Loucy (cell line): ENCODE data around the gene SNX14.
"Not testable (repeated sequence)": the region's sequence is repeated elsewhere in the genome, so short reads cannot be mapped to it uniquely, and the experiment has no call there.

Experiments
- H2AFZ ChIP-seq: fragments of 200-600 bp; sonication (generic); 2 replicates; pipeline ENCODE4 v1.6.0; 2016; ENCODE audit warnings: antibody characterized with exemption, mild to moderate bottlenecking, low read length, moderate library complexity
- H3F3A ChIP-seq: fragments of 200-600 bp; 2 replicates; pipeline ENCODE4 v1.6.0; 2016; ENCODE audit warnings: antibody characterized with exemption, low read depth, mild to moderate bottlenecking
- H3K27me3 ChIP-seq: fragments of 200-600 bp; sonication (generic); 2 replicates; pipeline ENCODE4 v1.6.1; 2014; ENCODE audit warnings: low read length, mild to moderate bottlenecking; ENCODE audit not compliant: insufficient read depth, poor library complexity, severe bottlenecking
- H3K36me3 ChIP-seq: fragments of 200-600 bp; sonication (generic); 2 replicates; pipeline ENCODE4 v1.6.1; 2016; ENCODE audit warnings: low read length; ENCODE audit not compliant: insufficient read depth
- H3K4me1 ChIP-seq: fragments of 200-600 bp; sonication (generic); 2 replicates; pipeline ENCODE4 v1.5.1; 2014; ENCODE audit warnings: low read length, mild to moderate bottlenecking; ENCODE audit not compliant: insufficient read depth, poor library complexity, severe bottlenecking
- H3K4me2 ChIP-seq: fragments of 200-600 bp; sonication (generic); 2 replicates; pipeline ENCODE4 v1.6.0; 2014; ENCODE audit warnings: antibody characterized with exemption, low read length, low read depth, mild to moderate bottlenecking; ENCODE audit not compliant: poor library complexity, severe bottlenecking
- H3K4me3 ChIP-seq: fragments of 200-600 bp; sonication (generic); 2 replicates; pipeline ENCODE4 v1.5.1; 2014; ENCODE audit warnings: low read length, mild to moderate bottlenecking, mixed read lengths; ENCODE audit not compliant: poor library complexity, severe bottlenecking
- H3K79me2 ChIP-seq: fragments of 200-600 bp; sonication (generic); 2 replicates; pipeline ENCODE4 v1.6.1; 2014; ENCODE audit warnings: low read length; ENCODE audit not compliant: insufficient read depth
- H3K9ac ChIP-seq: fragments of 200-600 bp; sonication (generic); 2 replicates; pipeline ENCODE4 v1.6.0; 2014; ENCODE audit warnings: mild to moderate bottlenecking, low read depth, low read length, moderate library complexity; ENCODE audit not compliant: poor library complexity, severe bottlenecking
- H3K9me2 ChIP-seq: fragments of 200-600 bp; sonication (generic); replicated peaks from 2 replicates; pipeline ENCODE4 v1.6.1; 2016; ENCODE audit warnings: low read depth, low read length, mixed read lengths
- H3K9me3 ChIP-seq: fragments of 200-600 bp; sonication (generic); 2 replicates; pipeline ENCODE4 v1.6.1; 2014; ENCODE audit warnings: mild to moderate bottlenecking, antibody characterized with exemption, low read length, low read depth; ENCODE audit not compliant: insufficient read depth
- H4K20me1 ChIP-seq: fragments of 200-600 bp; sonication (generic); 2 replicates; pipeline ENCODE4 v1.6.0; 2014; ENCODE audit warnings: antibody characterized with exemption, low read length, mild to moderate bottlenecking; ENCODE audit not compliant: insufficient read depth, poor library complexity, severe bottlenecking
- CTCF ChIP-seq: fragments of 200-600 bp; sonication (generic); conservative IDR thresholded peaks from 2 replicates; pipeline ENCODE4 v1.5.1; 2014; ENCODE audit warnings: mild to moderate bottlenecking, antibody characterized with exemption, low read length
- EZH2phosphoT487 ChIP-seq: fragments of 200-600 bp; IDR thresholded peaks from 2 replicates; pipeline ENCODE4 v1.6.1; 2018; ENCODE audit warnings: antibody characterized with exemption, mild to moderate bottlenecking, moderate library complexity, borderline replicate concordance

Gene SNX14

GRCh38 chr6:85632164-85632942 is 38.7 kb upstream of the SNX14 start:
- Histone ChIP-seq H3K9me3 (no peaks in the 10 kb centered on the region), H4K20me1 (peaks cover 93% of the 10 kb centered on the region), H3K27me3 (no peaks in the 10 kb centered on the region), H3K9ac (no peak overlapping the region), H3K36me3 (peaks cover 92% of the 10 kb centered on the region), H3K79me2 (peaks cover 97% of the 10 kb centered on the region), H3K4me1 (peaks cover 43% of the 10 kb centered on the region), H3K9me2 (no peaks in the 10 kb centered on the region), H2AFZ (no peak overlapping the region), H3F3A (no peaks in the 10 kb centered on the region), H3K4me3 (no peak overlapping the region), H3K4me2 (peak overlapping the region; percentile 35)
- TF ChIP-seq EZH2phosphoT487 (no peak), CTCF (no peak)

GRCh38 chr6:85631117-85631516 is 37.5 kb upstream of the SNX14 start:
- not testable (repeated sequence) for H3K27me3 ChIP-seq, H3K9me3 ChIP-seq, H3K4me3 ChIP-seq, H3K9ac ChIP-seq, H3K9me2 ChIP-seq, H3F3A ChIP-seq, H2AFZ ChIP-seq
- Histone ChIP-seq H3K36me3 (peaks cover 92% of the 10 kb centered on the region), H3K4me1 (peaks cover 40% of the 10 kb centered on the region), H4K20me1 (peaks cover 93% of the 10 kb centered on the region), H3K4me2 (peak overlapping the region; percentile 35), H3K79me2 (peaks cover 97% of the 10 kb centered on the region)

- no peaks in the 10 kb centered on the region for H3K9me2 ChIP-seq
- no peaks in the 10 kb centered on the region for H3K9me3 ChIP-seq
- H3K9ac ChIP-seq, result no peak overlapping the region
- H3K36me3 ChIP-seq, result peaks cover 92% of the 10 kb centered on the region
- H3K4me3 ChIP-seq, result no peak overlapping the region
- no peaks in the 10 kb centered on the region for H3K27me3 ChIP-seq
- H3F3A ChIP-seq, result no peaks in the 10 kb centered on the region
- no peak overlapping the region for H2AFZ ChIP-seq
- TF ChIP-seq EZH2phosphoT487 (no peak), CTCF (no peak)
- peaks cover 93% of the 10 kb centered on the region for H4K20me1 ChIP-seq
- H3K4me1 ChIP-seq, result peaks cover 30% of the 10 kb centered on the region
- H3K79me2 ChIP-seq, result peaks cover 97% of the 10 kb centered on the region
- H3K4me2 ChIP-seq, result peak overlapping the region; percentile 24
These were observed 34.7 kb upstream of the SNX14 start for GRCh38 chr6:85628353-85628752.

GRCh38 chr6:85620308-85620707 is 26.6 kb upstream of the SNX14 start:
- no peak for TF ChIP-seq CTCF
- TF ChIP-seq EZH2phosphoT487, result no peak

More at GRCh38 chr6:85620308-85620707, 26.6 kb upstream of the SNX14 start:
- peaks cover 85% of the 10 kb centered on the region for H4K20me1 ChIP-seq
- H2AFZ ChIP-seq, result no peak overlapping the region
- H3K9me3 ChIP-seq, result no peaks in the 10 kb centered on the region
- no peak overlapping the region for H3K4me2 ChIP-seq
- H3F3A ChIP-seq, result no peaks in the 10 kb centered on the region
- H3K4me3 ChIP-seq, result no peak overlapping the region
- H3K9ac ChIP-seq, result no peak overlapping the region
- H3K27me3 ChIP-seq, result no peaks in the 10 kb centered on the region
- peaks cover 99% of the 10 kb centered on the region for H3K36me3 ChIP-seq
- no peaks in the 10 kb centered on the region for H3K4me1 ChIP-seq
- H3K79me2 ChIP-seq, result peaks cover 85% of the 10 kb centered on the region
- H3K9me2 ChIP-seq, result no peaks in the 10 kb centered on the region
